Measurements from ENCODE around the gene SET.

The SET gene

GRCh38 chr9:128716581-128717254, 27.7 kb downstream of the SET start (continued):
- TF ChIP-seq RARB (CRISPR knock-in tag; IDR thresholded peaks at IDR 0.05) (no peak), TCF4 (CRISPR knock-in tag; IDR thresholded peaks at IDR 0.05; ENCODE audit: borderline replicate concordance) (no peak), ESRRG (CRISPR knock-in tag; IDR thresholded peaks at IDR 0.05) (no peak), BACH2 (CRISPR knock-in tag; IDR thresholded peaks at IDR 0.05; ENCODE audit: borderline replicate concordance) (no peak), PPARA (CRISPR knock-in tag; IDR thresholded peaks at IDR 0.05; ENCODE audit: borderline replicate concordance) (no peak)

DNA sequence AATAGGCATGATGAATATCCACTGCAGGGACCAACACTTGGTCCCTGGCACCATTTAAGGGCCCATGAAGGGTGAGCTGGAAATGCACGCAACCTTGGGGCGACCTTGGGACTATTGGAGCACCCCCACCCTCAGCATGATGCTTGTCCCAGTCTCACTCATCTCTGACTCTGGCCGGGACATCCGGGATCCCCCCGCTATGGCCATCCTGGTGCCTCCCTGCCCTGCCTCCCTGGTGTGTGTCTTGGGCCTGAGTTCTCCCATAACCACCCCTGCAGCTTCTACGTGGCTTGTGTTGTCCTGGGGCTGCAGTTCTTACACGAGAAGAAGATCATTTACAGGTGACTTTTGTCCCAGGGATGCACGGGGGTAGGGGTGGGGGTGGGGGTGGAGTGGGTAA, 29.0 kb downstream of the SET start:
- TF ChIP-seq ZNF565 (CRISPR knock-in tag; conservative IDR thresholded peaks at IDR 0.05; ENCODE audit: low read depth) (no peak), RARB (CRISPR knock-in tag; IDR thresholded peaks at IDR 0.05) (no peak), ZNF8 (CRISPR knock-in tag; IDR thresholded peaks at IDR 0.05) (no peak), PATZ1 (CRISPR knock-in tag; IDR thresholded peaks at IDR 0.05; ENCODE audit: borderline replicate concordance) (no peak), SNAI2 (CRISPR knock-in tag; IDR thresholded peaks at IDR 0.05) (no peak)
- no peak for ATAC-seq

DNA sequence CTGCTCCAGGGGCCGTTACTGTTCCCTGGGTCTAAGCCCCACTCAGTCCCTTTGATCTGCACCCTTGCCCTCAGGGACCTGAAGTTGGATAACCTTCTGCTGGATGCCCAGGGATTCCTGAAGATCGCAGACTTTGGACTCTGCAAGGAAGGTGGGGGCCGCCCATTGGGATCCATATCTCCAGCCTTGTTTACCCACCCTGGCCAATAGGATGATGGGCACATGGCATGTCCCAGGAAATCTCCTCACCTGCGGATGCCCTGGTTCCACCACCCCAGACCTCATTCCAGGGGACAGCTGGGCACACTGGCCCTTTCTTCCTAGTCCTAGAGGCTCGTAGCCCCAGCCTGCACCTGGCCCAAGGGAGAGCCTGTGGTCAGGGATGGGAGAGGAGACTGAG, 29.5 kb downstream of the SET start:
- no peak for ATAC-seq
- TF ChIP-seq PPARA (CRISPR knock-in tag; IDR thresholded peaks at IDR 0.05; ENCODE audit: borderline replicate concordance), result no peak
- TF ChIP-seq CSRNP3 (CRISPR knock-in tag; IDR thresholded peaks at IDR 0.05), result no peak
- TF ChIP-seq RARB (CRISPR knock-in tag; IDR thresholded peaks at IDR 0.05), result no peak
- TF ChIP-seq ZNF565 (CRISPR knock-in tag; conservative IDR thresholded peaks at IDR 0.05; ENCODE audit: low read depth), result no peak
- TF ChIP-seq ESRRG (CRISPR knock-in tag; IDR thresholded peaks at IDR 0.05), result no peak
- TF ChIP-seq TCF4 (CRISPR knock-in tag; IDR thresholded peaks at IDR 0.05; ENCODE audit: borderline replicate concordance), result no peak
- TF ChIP-seq CSDC2 (CRISPR knock-in tag; IDR thresholded peaks at IDR 0.05), result no peak
- no peak for TF ChIP-seq ZNF70 (CRISPR knock-in tag; IDR thresholded peaks at IDR 0.05)
- TF ChIP-seq, protein P1, sequence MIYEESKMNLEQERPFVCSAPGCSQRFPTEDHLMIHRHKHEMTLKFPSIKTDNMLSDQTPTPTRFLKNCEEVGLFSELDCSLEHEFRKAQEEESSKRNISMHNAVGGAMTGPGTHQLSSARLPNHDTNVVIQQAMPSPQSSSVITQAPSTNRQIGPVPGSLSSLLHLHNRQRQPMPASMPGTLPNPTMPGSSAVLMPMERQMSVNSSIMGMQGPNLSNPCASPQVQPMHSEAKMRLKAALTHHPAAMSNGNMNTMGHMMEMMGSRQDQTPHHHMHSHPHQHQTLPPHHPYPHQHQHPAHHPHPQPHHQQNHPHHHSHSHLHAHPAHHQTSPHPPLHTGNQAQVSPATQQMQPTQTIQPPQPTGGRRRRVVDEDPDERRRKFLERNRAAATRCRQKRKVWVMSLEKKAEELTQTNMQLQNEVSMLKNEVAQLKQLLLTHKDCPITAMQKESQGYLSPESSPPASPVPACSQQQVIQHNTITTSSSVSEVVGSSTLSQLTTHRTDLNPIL (CRISPR knock-in tag; IDR thresholded peaks at IDR 0.05; ENCODE audit: low read depth), result no peak
- no peak for TF ChIP-seq TOX (CRISPR knock-in tag; IDR thresholded peaks at IDR 0.05; ENCODE audit: borderline replicate concordance)
- TF ChIP-seq, protein P2, sequence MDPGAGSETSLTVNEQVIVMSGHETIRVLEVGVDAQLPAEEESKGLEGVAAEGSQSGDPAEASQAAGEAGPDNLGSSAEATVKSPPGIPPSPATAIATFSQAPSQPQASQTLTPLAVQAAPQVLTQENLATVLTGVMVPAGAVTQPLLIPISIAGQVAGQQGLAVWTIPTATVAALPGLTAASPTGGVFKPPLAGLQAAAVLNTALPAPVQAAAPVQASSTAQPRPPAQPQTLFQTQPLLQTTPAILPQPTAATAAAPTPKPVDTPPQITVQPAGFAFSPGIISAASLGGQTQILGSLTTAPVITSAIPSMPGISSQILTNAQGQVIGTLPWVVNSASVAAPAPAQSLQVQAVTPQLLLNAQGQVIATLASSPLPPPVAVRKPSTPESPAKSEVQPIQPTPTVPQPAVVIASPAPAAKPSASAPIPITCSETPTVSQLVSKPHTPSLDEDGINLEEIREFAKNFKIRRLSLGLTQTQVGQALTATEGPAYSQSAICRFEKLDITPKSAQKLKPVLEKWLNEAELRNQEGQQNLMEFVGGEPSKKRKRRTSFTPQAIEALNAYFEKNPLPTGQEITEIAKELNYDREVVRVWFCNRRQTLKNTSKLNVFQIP (CRISPR knock-in tag; IDR thresholded peaks at IDR 0.05; ENCODE audit: borderline replicate concordance, low read depth), result no peak
- no peak for TF ChIP-seq PATZ1 (CRISPR knock-in tag; IDR thresholded peaks at IDR 0.05; ENCODE audit: borderline replicate concordance)
- TF ChIP-seq, protein P3, sequence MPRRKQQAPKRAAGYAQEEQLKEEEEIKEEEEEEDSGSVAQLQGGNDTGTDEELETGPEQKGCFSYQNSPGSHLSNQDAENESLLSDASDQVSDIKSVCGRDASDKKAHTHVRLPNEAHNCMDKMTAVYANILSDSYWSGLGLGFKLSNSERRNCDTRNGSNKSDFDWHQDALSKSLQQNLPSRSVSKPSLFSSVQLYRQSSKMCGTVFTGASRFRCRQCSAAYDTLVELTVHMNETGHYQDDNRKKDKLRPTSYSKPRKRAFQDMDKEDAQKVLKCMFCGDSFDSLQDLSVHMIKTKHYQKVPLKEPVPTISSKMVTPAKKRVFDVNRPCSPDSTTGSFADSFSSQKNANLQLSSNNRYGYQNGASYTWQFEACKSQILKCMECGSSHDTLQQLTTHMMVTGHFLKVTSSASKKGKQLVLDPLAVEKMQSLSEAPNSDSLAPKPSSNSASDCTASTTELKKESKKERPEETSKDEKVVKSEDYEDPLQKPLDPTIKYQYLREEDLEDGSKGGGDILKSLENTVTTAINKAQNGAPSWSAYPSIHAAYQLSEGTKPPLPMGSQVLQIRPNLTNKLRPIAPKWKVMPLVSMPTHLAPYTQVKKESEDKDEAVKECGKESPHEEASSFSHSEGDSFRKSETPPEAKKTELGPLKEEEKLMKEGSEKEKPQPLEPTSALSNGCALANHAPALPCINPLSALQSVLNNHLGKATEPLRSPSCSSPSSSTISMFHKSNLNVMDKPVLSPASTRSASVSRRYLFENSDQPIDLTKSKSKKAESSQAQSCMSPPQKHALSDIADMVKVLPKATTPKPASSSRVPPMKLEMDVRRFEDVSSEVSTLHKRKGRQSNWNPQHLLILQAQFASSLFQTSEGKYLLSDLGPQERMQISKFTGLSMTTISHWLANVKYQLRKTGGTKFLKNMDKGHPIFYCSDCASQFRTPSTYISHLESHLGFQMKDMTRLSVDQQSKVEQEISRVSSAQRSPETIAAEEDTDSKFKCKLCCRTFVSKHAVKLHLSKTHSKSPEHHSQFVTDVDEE (CRISPR knock-in tag; IDR thresholded peaks at IDR 0.05), result no peak
